Embryonic facial prominence (tissue), 1 donor: ENCODE results near the gene PGBD4.

Experiments used
- DNase-seq: peaks from one replicate; pipeline ENCODE4 v3.0.0-alpha.2; 2016; ENCODE audit errors: extremely low spot score

The PGBD4 gene

GRCh38 chr15:34101366-34102174 is at the start of gene PGBD4, which contains the start of gene EMC7:
Gene PGBD4 (plus strand): TSS chr15:34102083. CDS start chr15:34102532, 449 bp downstream.
Gene EMC7 (minus strand): TSS chr15:34101862. CDS start chr15:34101839, 23 bp downstream.
- peak; percentile 99 for DNase-seq

- DNase-seq, result no peak
These were observed 47.7 kb upstream of the PGBD4 start for GRCh38 chr15:34054081-34054707.

DNA sequence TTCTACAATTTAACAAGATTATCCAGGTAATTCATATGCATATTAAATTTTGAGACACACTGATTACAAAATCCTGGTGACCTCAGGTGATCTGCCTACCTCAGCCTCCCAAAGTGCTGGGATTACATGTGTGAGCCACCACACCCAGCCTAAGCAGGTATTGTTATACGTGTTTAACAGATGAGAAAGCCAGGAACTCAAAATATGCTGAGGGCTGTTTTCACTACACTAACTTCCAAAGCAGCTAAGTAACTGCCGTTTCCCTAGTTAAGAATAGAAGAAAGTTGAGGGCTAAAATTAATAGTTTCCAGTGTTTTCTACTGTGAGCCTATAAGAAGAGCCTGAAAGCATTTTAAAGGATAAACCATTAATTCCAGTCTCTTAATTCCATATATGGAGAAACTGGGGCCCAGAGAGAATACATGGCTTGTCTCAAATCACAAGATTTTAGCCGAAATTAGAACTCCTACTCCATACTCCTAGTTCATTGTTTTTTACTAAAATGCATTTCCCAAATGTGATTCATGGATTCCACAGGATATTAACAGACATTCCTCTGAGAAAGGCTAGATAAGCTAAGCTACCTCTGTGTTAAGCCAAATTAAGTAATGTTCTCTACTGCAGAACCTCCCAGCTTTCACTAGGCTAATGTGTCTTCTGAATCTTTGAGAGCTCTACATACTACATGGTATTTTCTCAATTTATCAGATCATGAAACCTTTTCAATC is 45.9 kb upstream of the PGBD4 start:
- DNase-seq, result no peak

DNA sequence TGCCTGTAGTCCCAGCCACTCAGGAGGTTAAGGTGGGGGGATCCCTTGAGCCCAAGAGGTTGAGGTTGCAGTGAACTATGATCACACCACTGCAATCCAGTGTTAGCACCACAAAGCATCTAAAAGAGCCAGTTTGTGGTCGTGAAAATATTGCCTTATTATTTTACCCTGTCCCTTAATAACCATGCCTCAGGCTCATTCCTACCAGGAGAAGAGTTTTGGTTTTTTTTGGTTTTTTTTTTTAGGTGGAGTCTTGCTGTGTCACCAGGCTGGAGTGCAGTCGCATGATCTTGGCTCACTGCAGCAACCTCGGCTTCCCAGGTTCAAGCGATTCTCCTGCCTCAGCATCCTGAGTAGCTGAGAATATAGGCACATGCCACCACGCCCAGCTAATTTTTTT is 45.0 kb upstream of the PGBD4 start:
- no peak for DNase-seq

DNA sequence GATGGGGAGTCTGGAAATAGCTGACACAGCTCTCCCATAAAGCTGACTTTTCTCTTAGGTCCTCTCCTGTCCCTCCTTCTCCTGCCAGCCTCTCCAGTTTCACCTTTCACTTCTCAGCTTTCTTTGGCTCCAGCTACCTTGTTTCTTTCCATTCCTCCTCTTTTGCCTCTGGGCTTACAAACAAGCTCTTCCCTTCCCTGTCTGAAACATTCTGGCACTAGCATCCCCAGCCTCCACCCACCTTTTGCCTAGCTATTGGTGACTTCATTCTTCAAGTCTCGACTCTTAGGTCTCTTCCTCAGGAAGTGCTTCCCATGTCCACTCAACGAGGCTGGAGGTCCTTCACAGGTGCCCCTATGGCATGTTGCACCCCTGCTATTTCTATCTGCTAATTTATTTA is 42.4 kb upstream of the PGBD4 start:
- DNase-seq, result no peak

DNA sequence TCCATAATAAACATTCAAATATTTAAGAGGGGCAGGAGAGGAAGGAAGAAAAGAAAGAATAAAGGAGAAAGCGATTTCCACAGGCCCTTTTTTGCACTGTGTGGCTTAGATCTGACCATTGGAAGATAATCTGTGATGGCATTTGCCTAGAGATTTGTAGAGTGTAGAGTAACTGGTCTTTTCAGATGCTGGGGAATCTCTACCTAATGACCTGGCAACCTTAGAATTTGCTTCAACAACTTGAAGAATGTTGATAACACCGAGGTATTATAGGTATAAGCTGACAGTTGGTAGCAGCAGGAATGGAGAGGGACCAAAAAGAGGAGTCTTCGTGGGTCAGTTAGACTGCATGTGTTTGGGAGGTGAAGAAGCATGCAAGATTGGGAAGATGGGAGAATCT is 41.9 kb upstream of the PGBD4 start:
- no peak for DNase-seq

GRCh38 chr15:34064438-34064837 is 37.4 kb upstream of the PGBD4 start:
- no peak for DNase-seq

DNA sequence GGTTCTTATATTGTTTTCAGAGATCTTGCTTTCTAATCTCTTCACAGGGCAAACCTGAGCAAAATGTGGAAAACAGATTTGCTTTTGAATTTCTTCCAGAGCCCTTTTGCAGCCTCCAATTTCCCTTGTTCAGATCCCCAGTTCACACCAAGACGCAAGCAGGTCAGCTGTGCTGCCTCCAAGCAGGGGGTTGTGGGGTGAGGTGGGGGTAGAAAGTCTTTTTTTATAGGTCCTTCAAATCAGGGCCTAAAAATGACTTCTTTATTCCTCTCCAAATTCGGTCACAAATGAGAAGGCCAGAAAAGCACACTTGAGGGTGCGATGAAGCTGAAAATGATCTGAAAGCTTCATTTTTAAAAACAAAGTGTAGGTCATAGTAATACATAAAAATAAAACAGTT is 36.6 kb upstream of the PGBD4 start:
- DNase-seq, result no peak

DNA sequence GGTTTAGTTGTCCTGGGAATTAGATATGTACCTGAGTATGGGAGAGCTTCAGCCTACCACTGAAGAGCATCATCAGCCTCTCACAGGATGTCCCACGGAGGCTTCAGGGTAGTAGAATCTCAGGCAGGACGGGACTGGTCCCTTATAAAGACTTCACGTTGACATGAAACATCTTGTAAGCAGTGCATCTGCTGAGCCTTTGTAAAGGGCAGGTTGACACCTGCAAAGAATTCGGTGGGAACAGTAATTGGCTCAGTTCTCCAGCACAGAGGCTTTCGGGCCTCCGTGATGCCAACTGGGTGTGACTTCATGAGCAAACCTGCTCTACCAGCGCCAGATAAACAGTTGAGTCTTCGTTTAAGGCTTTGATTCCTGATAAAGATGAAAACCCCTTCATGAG is 35.9 kb upstream of the PGBD4 start:
- DNase-seq, result no peak

DNA sequence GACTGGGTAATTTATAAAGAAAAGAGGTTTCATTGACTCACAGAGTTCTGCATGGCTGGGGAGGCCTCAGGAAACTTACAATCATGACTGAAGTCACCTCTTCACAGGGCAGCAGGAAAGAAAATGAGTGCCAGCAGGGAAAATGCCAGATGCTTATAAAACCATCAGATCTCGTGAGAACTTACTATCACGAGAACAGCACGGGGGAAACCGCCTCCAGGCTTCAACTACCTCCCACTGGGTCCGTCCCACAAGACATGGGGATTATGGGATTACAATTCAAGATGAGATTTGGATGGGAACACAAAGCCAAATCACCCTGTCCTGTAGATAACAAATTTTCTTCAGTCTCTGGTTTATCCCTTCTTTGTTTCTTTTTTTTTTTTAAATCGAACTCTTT is 31.9 kb upstream of the PGBD4 start:
- no peak for DNase-seq

GRCh38 chr15:34076785-34077184 is 25.1 kb upstream of the PGBD4 start:
- DNase-seq, result no peak

GRCh38 chr15:34078900-34079299 is 23.0 kb upstream of the PGBD4 start:
- no peak for DNase-seq

GRCh38 chr15:34079904-34080303 is 22.0 kb upstream of the PGBD4 start:
- DNase-seq, result no peak

- no peak for DNase-seq
These were observed 17.8 kb upstream of the PGBD4 start for GRCh38 chr15:34084086-34084485.

GRCh38 chr15:34085746-34086145 is 16.1 kb upstream of the PGBD4 start:
- DNase-seq, result no peak

GRCh38 chr15:34099914-34100313 is 2.0 kb upstream of the PGBD4 start:
- no peak for DNase-seq

DNA sequence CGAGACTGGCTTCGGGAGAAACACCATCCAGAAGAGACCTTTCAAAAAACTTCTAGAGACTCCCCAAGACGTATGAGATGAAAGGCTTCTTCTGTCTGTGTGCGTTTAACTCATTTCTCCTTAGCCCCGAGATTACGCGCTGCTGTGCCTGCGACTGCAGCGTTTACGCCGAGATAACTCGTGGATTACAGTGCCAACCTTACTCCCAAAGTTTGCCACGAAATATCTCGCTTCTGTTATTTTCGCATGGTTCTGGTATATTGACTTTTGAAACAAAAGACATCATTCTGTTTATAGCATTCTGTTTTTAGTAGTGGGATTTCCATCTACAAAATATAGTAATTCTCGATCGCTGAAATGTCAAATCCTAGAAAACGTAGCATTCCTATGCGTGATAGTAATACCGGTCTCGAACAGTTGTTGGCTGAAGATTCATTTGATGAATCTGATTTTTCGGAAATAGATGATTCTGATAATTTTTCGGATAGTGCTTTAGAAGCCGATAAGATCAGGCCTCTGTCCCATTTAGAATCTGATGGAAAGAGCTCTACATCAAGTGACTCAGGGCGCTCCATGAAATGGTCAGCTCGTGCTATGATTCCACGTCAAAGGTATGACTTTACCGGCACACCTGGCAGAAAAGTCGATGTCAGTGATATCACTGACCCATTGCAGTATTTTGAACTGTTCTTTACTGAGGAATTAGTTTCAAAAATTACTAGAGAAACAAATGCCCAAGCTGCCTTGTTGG is 467 bp downstream of the PGBD4 start:
- no peak for DNase-seq

DNA sequence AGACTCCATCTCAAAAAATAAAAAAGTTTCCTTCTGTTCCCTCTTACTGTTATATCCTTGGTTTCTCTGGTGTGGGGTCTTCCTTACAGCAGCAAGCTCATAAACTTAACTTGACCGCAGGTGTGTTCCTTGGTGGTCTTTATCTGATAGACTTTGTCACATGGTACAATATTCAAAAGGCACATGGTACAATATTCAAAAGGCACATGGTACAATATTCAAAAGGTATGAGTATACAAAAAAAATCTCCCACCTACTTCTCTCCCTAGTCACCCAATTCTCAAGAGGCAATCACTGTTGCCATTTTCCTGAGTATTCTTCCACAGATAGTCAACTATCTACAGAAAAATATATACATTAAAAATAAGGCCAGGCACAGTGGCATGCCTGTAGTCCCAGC is 4.5 kb downstream of the PGBD4 start:
- DNase-seq, result no peak

DNA sequence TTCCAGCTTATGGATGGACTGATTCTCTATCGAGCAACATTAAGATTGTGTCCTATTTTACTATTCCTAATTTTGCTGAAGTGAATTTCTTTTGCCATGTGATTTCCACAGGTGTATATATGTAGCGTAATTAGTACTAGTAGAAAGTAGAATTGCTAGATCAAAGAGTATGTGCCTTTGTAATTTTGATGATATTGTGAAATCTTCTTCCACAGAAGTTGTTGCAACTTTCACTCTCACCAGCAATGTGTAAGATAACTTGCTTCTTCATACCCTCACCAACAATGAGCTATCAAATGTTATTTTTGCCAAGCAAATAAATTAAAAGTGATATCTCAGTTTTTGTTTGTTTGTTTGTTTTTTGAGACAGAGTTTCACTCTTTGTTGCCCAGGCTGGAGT is 5.4 kb downstream of the PGBD4 start:
- DNase-seq, result no peak

GRCh38 chr15:34109797-34110663 is 8.1 kb downstream of the PGBD4 start:
- no peak for DNase-seq

- DNase-seq, result no peak
These were observed 9.6 kb downstream of the PGBD4 start for GRCh38 chr15:34111488-34111887.
